T follicular helper cell (primary cell): Measurements from ENCODE around the gene DHH.
"Not testable (repeated sequence)": the region's sequence is repeated elsewhere in the genome, so short reads cannot be mapped to it uniquely, and the experiment has no call there.

ENCODE experiments used
- DNase-seq: peaks from one replicate; pipeline ENCODE4 v3.0.0-alpha.2; 2020; ENCODE audit warnings: low read depth
- total RNA-seq, 2 experiments: gene quantifications; one replicate each; lab custom pipeline; 2026; lab: John Stamatoyannopoulos, UW

DHH gene
- total RNA-seq = 0.04 to 0.66 reads per million in 2 experiments

DNA sequence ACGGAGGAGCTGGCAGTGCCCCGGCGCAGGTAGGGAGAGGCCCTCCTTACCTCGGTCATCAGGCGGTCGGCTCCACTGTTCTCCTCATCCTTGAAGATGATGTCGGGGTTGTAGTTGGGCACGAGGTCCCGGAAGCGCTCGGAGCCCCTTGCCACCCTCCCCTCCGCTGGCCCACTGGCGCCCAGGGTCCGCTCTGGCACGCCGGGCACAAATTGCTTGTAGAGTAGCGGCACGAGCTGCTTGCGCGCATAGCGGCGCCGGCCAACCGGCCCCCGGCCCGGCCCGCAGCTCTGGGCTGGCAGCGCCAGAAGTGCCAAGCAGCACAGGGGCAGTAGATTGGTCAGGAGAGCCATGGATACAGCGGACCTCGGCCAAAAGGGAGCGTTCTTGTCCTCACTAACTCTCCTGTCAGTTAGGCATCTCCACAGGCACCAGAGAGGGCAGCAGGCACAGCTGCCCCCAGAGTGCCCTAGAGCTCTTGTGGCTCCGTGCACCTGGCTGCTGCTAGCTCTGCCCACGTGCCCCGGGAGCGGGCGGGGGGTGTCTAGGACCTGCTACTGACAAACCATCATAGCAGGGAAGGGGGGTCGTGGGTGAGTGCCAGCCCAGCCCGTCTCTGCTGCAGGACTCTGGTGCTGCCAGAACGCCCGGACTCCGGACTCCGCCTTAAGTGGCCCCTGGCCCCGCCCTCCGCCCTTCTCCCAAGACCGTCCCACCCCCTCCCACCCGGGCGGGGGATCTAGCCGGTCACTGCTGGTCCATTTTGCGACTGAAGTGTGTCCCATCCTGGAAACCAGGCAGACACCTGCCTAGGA, at the start of gene DHH:
TSS of gene DHH (minus strand) at position 642 of the 815 bp plus-strand sequence. CDS start at position 353, 289 bp downstream.
- no peak for DNase-seq

DNA sequence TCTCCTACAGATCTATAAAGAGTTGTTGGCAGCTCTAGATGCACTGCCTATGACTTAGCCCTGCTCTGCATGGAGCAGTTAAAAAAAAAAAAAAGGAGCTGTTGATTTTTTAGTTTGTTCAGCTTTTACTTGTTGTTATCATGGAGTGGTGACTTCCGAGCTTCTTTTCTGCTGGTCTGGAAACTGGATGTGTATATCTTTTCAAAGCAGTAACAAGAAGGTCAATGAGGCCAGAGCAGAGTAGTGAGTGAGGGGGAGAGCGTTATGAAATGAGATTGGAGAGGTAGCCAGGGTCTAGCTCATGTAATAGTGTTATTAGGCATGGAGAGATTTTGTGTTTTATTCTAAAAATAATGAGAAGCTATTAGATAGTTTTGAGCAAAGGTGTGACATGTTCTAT, 49.8 kb upstream of the DHH start:
- no peak for DNase-seq

DNA sequence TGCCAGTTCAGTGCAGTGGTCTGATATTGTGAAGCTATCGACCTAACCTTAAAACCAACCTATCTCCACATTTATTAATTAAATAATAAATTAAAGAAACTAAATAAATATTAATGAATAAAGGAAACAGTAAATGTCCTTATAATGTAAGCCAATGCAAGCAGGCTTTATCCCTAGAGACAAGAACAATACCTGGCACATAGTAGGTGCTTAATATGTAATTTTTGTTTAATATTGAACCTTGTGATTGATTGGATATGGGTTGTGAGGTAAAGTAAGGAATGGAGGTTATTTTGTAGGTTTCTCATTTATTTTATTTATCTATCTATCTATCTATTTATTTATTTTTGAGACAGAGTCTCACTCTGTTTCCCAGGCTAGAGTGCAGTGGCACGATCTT, 44.4 kb upstream of the DHH start:
- no peak for DNase-seq

DNA sequence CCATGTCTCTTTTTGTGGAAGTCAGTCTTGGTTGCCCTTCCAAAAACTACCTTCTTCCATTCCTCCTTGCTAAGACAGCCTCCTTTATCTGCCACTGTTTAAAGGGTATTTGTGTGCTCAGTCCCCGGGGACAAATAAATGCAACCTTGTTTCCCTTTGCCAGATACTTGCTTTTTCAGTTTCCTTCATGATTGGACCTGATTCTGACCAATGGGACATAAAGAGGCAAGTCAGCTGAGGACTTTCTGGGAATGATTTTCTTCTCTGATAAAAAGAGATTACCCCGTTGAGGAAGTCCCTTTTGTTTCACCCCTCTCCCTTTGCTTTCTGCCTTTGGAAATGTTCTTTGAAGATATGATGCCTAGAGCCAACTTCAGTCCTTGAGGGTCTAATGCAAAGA, 44.0 kb upstream of the DHH start:
- DNase-seq = no peak

DNA sequence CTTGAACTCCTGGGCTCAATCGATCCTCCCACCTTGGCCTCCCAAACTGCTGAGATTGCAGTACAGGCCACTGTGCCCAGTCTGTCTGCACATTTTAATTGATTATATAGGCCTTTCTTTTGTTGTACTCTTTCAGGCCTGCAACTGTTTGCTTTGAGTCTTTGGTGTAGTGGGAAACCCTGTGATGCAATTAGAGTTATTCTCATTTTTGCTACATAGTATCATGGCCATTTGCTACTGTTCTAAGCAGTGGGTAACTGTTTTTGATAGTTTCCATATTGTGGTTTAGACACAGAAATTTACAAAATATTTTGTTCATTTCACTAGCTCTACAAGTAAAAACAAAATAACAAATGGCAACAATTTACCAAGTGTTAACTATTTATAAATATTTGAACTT, 42.9 kb upstream of the DHH start:
- DNase-seq = no peak

DNA sequence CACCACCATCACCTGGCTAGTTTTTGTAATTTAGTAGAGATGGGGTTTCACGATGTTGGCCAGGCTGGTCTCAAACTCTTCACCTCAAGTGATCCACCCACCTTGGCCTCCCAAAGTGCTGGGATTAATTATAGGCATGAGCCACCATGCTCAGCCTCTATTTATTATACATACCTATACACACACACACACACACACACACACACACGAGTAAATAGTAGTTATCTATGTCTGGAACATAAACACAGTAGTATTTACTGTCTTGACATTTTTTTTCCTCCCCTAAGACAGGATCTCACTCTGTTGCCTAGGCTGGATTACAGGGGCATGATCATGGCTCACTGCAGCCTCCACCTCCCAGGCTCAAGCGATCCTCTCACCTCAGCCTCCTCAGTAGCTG, 42.4 kb upstream of the DHH start:
- DNase-seq = not testable (repeated sequence)

DNA sequence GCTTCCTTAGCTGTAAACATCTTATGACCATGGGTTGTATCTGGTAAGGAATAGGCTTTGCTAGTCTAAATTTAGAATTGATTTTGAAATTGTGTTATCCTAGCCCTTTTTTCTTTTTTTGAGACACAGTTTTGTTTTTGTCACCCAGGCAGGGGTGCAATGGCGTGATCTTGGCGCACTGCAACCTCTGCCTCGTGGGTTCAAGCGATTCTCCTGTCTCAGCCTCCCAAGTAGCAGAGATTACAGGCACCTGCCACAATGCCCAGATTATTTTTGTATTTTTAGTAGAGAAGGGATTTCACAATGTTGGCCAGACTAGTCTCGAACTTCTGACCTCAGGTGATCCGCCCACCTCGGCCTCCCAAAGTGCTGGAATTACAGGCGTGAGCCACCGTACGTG, 39.0 kb upstream of the DHH start:
- no peak for DNase-seq

DNA sequence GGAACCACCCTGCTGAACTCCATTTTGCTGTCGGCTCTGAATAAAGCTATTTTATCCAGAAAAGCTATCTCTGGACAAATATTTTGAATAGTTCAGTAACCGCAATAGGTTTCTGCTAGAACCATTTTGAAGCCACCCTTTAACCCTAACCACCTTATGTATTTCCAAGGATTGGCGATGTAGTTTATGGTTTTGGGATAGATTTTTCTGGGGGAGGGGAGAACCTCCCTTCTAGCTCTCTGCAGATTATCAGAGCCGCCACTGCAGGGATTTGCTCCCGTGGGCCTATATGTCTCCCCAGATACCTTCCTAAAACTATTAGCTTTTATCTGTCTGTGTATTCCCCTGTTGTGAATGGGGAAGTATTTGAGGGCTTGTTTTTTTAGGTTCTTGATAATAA, 38.4 kb upstream of the DHH start:
- no peak for DNase-seq

DNA sequence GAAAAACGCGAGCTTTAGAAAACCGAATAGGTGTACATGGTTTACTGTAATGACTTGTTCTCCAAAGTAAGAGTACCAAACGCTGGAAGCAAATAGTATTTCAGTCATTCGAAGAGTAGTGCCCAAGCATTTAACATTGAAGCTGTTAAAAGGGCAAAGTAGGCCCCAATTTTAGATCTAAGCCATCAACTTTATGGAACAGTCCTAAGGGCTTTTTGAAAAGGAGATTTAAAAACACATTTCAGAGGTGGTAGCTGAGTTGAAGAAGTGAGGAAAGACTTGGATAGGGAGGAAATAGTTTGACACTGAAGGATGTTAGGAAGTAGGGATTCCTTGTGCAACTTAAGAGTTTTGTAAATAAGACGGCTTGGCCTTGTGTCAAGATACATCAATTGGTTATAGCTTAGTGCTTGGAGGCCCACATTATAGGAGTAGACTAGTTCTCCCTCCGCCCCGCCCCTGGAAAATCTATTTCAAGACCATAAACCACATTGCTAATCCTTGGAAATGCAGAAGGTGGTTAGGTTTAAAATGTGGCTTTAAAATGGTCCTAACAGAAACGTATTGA, 37.4 kb upstream of the DHH start:
- no peak for DNase-seq

DNA sequence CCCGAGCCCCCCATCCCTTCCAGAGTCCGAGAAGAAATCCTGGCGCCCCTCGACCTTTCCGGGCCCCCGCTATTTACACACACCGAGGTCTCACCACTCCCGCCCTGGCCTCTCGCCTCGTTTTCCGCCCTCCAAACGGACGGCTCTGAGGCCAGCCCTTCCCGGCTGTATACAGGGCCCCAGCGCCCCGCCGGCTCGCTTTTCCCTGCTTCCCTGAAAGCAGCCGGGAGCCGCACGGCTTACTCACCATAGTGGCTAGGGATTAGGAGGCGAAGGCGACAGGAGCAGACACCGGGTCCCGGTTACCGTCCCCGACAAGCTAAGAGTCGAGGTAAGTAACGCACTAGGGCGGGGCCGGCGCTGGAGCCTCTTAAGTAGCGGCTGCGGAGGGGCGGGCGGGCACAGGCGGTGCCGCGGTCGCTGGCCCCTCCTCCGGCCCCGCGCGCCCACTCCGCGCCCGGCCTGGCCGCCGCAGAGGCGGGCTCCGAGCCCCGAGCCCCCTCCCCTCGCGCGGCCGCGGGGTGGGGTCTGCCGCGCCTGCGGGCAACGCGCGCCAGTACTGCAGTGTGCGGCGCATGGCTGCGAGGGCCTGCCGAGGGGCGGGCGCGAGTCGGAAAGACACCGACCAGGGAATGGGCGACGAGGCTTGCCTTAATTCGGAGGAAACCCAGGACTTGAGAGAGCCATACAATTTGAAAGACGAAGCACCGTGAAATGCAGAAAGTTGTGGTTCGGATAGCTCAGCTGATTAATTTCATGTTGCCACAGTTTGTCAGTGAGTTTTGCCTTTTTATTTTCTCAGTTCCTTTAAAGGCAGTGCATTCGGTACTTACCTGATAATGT, 36.7 kb upstream of the DHH start, which contains the start of gene TUBA1B:
TSS of gene TUBA1B (minus strand) at position 345 of the 843 bp plus-strand sequence. CDS start at position 250, 95 bp downstream.
- DNase-seq = peak; percentile 83

DNA sequence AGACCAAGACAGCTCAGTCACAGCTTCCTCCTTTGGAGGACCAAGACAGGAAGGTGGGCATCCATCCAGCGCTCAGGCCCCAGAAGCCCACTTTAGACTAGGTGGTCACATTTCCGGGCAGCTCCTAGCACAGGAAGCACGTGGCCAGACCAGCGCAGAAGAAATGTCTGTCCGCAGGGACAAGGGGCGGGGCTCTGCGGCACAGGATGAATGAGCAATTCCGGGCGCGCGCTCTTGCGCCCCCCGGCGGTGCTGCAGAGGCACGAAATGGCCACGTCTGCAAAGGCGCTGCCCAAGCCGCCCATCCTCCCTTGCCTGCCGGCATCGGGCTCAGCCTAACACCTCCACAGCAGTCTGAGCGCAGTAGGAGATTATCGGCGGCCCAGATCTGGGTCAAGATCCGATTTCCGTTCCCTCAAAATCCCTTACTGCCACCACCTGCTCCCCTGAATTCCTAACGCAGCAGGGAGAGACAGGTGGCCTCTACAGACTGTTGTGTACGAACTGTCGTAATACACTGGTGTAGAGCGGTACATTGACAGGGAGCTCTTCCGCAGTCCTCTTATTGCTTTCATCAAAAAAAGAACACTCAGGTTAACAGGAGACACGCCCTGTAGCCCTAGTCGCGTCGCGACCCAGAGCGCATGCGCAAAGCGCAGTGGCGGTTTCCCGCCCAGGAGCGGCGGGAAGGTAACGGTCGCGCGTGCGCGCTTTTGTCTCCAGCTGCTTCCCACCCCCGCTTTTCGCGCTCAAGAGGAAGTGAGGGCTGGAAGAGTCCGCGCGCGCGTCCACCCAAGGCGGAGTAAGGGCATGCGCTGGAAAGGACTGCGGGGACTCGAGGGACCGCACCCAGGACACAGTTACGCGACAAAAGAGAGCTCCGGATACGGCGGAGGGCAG, 35.8 kb upstream of the DHH start:
- peak; percentile 88 for DNase-seq

DNA sequence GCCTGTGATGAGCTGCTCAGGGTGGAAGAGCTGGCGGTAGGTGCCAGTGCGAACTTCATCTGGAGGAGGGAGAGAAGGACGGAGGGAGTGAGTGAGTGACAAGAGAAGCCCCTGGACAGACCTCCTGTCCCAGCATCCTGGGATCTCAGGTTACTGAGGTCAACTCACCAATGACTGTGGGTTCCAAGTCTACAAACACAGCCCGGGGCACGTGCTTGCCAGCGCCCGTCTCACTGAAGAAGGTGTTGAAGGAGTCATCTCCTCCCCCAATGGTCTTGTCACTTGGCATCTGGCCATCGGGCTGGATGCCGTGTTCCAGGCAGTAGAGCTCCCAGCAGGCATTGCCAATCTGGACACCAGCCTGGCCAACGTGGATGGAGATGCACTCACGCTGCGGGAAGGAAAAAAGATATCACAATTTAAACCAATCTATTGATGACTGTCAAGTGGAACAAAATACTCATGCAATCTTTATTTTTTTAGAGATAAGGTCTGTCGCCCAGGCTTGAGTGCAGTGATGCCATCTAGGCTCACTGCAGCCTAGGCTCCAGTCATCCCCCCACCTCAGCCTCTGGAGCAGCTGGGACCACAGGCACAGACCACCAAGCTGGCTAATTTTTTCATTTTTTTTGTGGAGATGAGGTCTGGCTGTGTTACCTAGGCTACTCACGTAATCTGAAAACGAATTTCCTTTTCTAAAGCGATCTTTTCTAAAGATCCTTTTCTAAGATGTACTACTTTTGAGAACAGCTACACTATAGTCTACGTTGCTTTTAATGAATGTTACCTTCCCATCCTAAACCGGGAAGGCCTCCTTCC, 34.9 kb upstream of the DHH start:
- no peak for DNase-seq

DNA sequence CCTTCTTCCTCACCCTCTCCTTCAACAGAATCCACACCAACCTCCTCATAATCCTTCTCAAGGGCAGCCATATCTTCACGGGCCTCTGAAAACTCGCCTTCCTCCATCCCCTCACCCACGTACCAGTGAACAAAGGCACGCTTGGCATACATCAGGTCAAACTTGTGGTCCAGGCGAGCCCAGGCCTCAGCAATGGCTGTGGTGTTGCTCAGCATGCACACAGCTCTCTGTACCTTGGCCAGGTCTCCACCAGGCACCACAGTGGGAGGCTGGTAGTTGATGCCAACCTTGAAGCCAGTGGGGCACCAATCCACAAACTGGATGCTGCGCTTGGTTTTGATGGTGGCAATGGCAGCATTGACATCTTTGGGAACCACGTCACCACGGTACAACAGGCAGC, 33.4 kb upstream of the DHH start:
- not testable (repeated sequence) for DNase-seq

DNA sequence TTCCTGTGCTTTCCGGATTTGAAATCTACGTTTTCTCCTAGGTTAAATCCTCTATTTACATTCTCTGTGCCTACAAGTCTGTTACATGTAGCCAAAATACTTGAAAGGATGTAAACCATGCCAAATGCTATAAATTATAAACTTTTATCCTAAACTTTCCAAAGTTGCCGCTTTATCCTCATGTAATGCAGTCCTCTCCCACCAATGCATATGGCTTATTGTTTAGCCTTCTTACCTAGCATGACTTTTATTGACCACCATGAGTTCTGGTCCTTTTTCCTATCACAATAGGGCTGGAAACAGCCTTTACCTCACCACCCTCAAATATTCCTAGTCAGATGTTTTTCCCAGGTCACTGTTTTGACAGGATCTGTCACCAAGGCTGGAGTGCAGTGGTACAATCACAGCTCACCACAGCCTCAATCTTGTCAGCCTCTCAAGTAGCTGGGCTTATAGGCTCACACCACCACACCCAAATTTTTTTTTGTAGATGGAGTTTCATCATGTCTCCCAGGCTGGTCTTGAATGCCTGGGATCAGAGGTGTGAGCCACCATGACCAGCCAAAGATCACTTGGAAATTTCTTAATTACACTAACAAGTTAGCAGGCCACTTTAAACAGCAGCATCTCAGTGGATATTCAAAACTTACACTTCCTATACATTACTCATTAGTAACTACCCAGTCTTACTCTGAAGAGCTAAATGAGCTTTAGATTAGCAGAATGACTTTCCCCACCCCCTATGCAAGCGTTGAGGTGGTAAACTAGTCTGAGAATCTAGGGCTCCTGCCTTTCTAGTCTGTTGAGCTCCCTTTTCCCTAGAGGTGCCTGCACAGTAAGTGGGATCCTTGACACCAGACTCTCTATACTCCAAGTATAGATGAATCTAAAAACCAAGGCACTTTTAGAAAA, 32.5 kb upstream of the DHH start:
- DNase-seq = no peak

DNA sequence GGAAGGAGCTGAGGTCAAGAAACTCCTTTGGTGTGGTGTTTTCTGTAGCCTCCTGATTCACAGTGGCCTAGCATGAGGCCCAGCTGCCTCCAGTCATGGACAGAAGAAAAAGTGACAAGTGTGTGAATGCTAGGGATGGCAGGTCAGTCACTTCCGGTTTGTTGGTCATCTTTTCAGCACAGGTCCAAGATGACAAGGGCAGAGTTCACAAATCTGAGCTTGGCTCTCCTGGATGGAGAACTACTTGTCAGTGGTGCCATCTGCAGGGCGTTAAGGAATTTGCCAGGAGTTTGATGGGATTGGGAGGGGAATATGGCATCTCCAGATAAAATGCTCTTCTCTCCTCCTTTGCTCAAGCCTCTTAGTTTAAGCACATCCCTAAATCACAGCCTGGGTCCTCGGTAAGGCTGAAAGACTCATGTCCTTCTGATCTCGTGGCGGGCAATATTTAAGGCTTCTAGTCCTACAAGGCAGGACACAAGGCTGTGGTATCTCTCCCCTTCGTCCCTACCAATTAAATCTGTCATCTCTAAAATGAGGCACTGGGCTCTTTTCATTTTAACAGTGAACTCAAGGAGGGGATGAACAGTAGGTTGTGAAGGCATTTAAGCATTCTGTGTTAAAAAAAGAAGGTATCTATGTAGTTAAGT, 26.6 kb upstream of the DHH start:
- no peak for DNase-seq

DNA sequence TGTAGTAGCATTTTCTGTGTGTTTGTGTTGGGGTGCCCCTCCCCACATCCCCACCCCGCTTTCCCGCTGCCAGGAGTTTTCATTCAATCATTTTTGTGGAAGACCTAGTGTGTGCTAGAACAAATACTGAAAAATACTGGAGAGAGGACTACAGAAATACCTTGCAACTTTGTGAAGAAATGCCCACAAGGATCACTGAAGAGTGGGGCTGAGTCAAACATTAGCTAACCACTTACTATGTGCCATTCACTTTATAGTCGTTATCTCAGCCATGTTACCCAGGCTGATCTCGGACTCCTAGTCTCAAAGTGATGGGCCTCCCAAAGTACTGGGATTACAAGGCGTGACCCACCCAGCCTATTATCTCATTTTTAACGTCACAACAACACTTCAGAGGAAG, 16.6 kb upstream of the DHH start:
- no peak for DNase-seq

DNA sequence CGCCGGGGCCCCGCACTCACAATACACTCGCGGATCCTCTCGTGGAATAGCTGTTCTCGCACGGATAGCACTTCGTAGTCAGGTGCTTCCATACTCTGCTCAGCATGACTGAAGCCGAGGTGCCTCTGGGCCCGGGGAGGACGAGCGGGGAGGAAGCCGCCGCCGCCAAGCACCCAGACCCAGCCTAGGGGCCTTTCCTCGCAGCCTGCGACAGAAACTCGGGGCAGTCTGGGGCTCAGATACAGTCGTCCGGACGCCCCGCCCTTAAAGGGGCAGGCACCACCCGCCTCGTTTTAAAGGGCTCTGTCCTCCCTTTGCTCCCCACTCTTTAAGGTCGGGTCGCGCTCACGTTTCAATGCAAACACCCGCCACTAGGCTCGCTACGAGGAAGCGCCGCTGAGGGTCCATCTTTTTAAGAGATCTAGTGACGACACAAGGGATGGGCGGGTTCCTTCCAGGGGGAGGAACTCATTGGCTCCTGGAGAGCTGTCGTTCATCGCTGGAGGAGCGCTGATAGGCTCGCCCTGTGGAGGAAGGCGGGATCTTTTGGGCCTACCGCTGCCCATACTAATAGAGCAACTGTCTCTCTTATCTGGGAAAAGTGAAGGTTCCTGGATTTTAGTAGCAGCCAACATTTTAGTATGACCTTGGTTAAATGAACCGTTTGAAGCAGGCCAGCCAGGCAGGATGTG, 16.0 kb upstream of the DHH start, which contains the start of gene LMBR1L:
TSS of gene LMBR1L (minus strand) at position 384 of the 692 bp plus-strand sequence. CDS start at position 92, 292 bp downstream.
- peak; percentile 95 for DNase-seq
